Upper lobe of right lung (tissue), 1 donor: Measurements from ENCODE around the gene YY1. TPM values are rescaled to one million over a fixed set of nuclear protein-coding genes. Genes with fewer than 3 reads are reported as not detected.

Source experiments
- ATAC-seq: fragments of 200-7000 bp; cut with Tn5 transposase; one replicate; pipeline ENCODE4 v1.9.1; 2020; ENCODE audit warnings: mild to moderate bottlenecking, moderate library complexity
- DNase-seq: peaks from one replicate; pipeline ENCODE4 v3.0.0-alpha.2; 2020
- H3K27ac ChIP-seq: fragments of 200-600 bp; one replicate; pipeline ENCODE4 v1.8.0; 2022
- H3K27me3 ChIP-seq: fragments of 200-600 bp; one replicate; pipeline ENCODE4 v1.8.0; 2022; ENCODE audit warnings: mild to moderate bottlenecking
- H3K36me3 ChIP-seq: fragments of 200-600 bp; one replicate; pipeline ENCODE4 v1.8.0; 2022
- H3K4me1 ChIP-seq: fragments of 200-600 bp; one replicate; pipeline ENCODE4 v1.8.0; 2022
- H3K4me3 ChIP-seq: fragments of 200-600 bp; one replicate; pipeline ENCODE4 v1.8.0; 2022; ENCODE audit warnings: mild to moderate bottlenecking
- H3K9me3 ChIP-seq: fragments of 200-600 bp; one replicate; pipeline ENCODE4 v1.8.0; 2022
- CTCF ChIP-seq: fragments of 200-600 bp; IDR thresholded peaks from one replicate; pipeline ENCODE4 v1.8.0; 2022; ENCODE audit warnings: antibody characterized with exemption
- intact Hi-C: fragments of 100-400 bp; cut with DNase I; formaldehyde crosslinking; loops from one replicate; pipeline ENCODE4 v1.11.0; 2022
- total RNA-seq: library from RNA; stranded (reverse); fragmentation: NEBNext Ultra II Directional; extraction: Animal tissue kit (Norgen Biotek cat#: 25700); gene quantifications from one replicate; pipeline ENCODE4 v1.2.1, GENCODE V29; 2021
- donor health status: DM: no; HTN: yes; CAD: no; lungs with severe emphysema.

Gene YY1
- total RNA-seq, 1 donor from 2014 or later: 69.4 TPM

GRCh38 chr14:100262545-100262944, 23.6 kb downstream of the YY1 start:
- TF ChIP-seq CTCF: no peak
- Histone ChIP-seq H3K4me1 (peaks cover 38% of the 10 kb centered on the region), H3K36me3 (peaks cover 32% of the 10 kb centered on the region), H3K9me3 (no peaks in the 10 kb centered on the region), H3K27me3 (no peaks in the 10 kb centered on the region), H3K4me3 (no peak overlapping the region), H3K27ac (no peak overlapping the region)
- intact Hi-C loops: no loop called here
- DNase-seq: no peak
- ATAC-seq: no peak

GRCh38 chr14:100263141-100263540, 24.2 kb downstream of the YY1 start:
- ATAC-seq: no peak
- intact Hi-C loops: no loop called here
- H3K9me3 ChIP-seq: no peaks in the 10 kb centered on the region
- DNase-seq: no peak
- no peak overlapping the region for H3K27ac ChIP-seq
- no peak overlapping the region for H3K4me3 ChIP-seq
- peaks cover 41% of the 10 kb centered on the region for H3K4me1 ChIP-seq
- no peaks in the 10 kb centered on the region for H3K27me3 ChIP-seq
- H3K36me3 ChIP-seq: peaks cover 38% of the 10 kb centered on the region
- no peak for TF ChIP-seq CTCF

GRCh38 chr14:100267990-100268389, 29.0 kb downstream of the YY1 start:
- intact Hi-C loops: no loop called here
- peaks cover 10% of the 10 kb centered on the region for H3K4me1 ChIP-seq

GRCh38 chr14:100268591-100269207, 29.8 kb downstream of the YY1 start:
- Histone ChIP-seq H3K9me3 (no peaks in the 10 kb centered on the region), H3K27me3 (no peaks in the 10 kb centered on the region), H3K36me3 (peaks cover 24% of the 10 kb centered on the region), H3K4me3 (no peak overlapping the region), H3K4me1 (peaks cover 10% of the 10 kb centered on the region), H3K27ac (no peak overlapping the region)
- no peak for ATAC-seq
- TF ChIP-seq CTCF: no peak
- intact Hi-C loops: no loop called here
- DNase-seq: no peak

More at GRCh38 chr14:100267990-100268389, 29.0 kb downstream of the YY1 start:
- no peak for ATAC-seq
- no peak overlapping the region for H3K4me3 ChIP-seq
- no peaks in the 10 kb centered on the region for H3K27me3 ChIP-seq
- H3K27ac ChIP-seq: no peak overlapping the region
- no peak for DNase-seq
- H3K9me3 ChIP-seq: no peaks in the 10 kb centered on the region
- H3K36me3 ChIP-seq: peaks cover 32% of the 10 kb centered on the region
- TF ChIP-seq CTCF: no peak

- peaks cover 18% of the 10 kb centered on the region for H3K4me1 ChIP-seq
- H3K4me3 ChIP-seq: no peak overlapping the region
- no peak overlapping the region for H3K27ac ChIP-seq
- no peaks in the 10 kb centered on the region for H3K9me3 ChIP-seq
- no peak for DNase-seq
- TF ChIP-seq CTCF: peak; percentile 45
- H3K27me3 ChIP-seq: no peaks in the 10 kb centered on the region
- intact Hi-C loops: no loop called here
- H3K36me3 ChIP-seq: peaks cover 13% of the 10 kb centered on the region
- ATAC-seq: peak; percentile 88
Measured at GRCh38 chr14:100271247-100271939, 32.4 kb downstream of the YY1 start.
